Stimulated activated CD8-positive, alpha-beta memory T cell treated with anti-CD3 and anti-CD28 coated beads, Interleukin-7, amount 100 ng/mL, for 1 hour (primary cell): ENCODE results near the gene MMRN2.

Source experiments
- DNase-seq, 2 donors: peaks; one replicate each; pipeline ENCODE4 v3.0.0-alpha.2; 2020; ENCODE audit warnings: low read depth in 2 of 2

The MMRN2 gene

GRCh38 chr10:86888585-86889381 is 68.6 kb downstream of the MMRN2 start:
- DNase-seq = no peak
